Vagina (tissue), 2 donors: ENCODE data around the gene PRKRIP1.

ENCODE experiments used
- CTCF ChIP-seq, 3 experiments: fragments of 450-650 bp in 2 of 3; fragments of 200-600 bp in 1 of 3; sonication (generic) in 1 of 3; IDR thresholded peaks; one replicate each; pipeline ENCODE4 v1.5.1; 2017 to 2019; ENCODE audit warnings: antibody characterized with exemption in 3 of 3, mild to moderate bottlenecking in 2 of 3, moderate library complexity in 2 of 3
- POLR2A ChIP-seq, 2 donors: fragments of 450-650 bp; IDR thresholded peaks; one replicate each; pipeline ENCODE4 v1.6.1; 2017; ENCODE audit warnings: antibody characterized with exemption in 2 of 2, mild to moderate bottlenecking in 2 of 2, moderate library complexity in 2 of 2
- POLR2AphosphoS5 ChIP-seq, 2 donors: sonication (generic); formaldehyde crosslinking; IDR thresholded peaks; one replicate each; pipeline ENCODE4 v1.9.0; 2017; ENCODE audit warnings: antibody characterized with exemption in 2 of 2, mild to moderate bottlenecking in 2 of 2, low read depth in 1 of 2; ENCODE audit not compliant: insufficient read depth in 1 of 2

DNA sequence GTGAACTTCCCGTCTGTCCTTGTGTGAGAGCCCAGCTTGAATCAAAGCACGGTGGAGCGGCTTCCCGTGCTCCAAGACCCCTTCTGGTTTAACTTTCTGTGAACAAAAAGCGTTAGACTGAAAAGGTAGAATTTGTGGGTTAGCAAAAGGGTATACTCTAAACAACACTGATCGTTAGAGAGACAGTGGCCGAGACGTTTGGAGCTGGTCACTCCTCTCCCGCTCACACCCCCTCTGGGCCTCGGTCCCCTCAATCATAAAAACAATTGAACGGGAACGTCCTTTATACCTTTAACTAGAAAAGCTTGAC lies 502 bp downstream of the PRKRIP1 start:
- TF ChIP-seq POLR2A (IDR thresholded peaks at IDR 0.05) (no peak), CTCF (IDR thresholded peaks at IDR 0.05) (no peak), POLR2AphosphoS5 (IDR thresholded peaks at IDR 0.05; ENCODE audit: insufficient read depth in 1 of 2, low read depth in 1 of 2) (no peak)
